CD4-positive, alpha-beta memory T cell (primary cell): ENCODE measurements around the gene GBA2. TPM values are rescaled to one million over a fixed set of nuclear protein-coding genes. Genes with fewer than 3 reads are reported as not detected.

Experiments used
- CTCF ChIA-PET: fragments of 350-600 bp; sonication (Branson Sonifier 250); formaldehyde crosslinking; loops from one replicate; lab custom pipeline; 2021; ENCODE audit warnings: inconsistent platforms; ENCODE audit not compliant: partially characterized antibody; lab: Charles Lee
- POLR2A ChIA-PET: fragments of 350-600 bp; sonication (Branson Sonifier 250); formaldehyde crosslinking; loops from one replicate; lab custom pipeline; 2021; ENCODE audit not compliant: partially characterized antibody; lab: Charles Lee
- DNase-seq, 5 donors: peaks; one replicate each; pipeline versions ENCODE4 v3.0.0 to v3.0.0-alpha.2; 2020 to 2022; ENCODE audit warnings: mixed read lengths in 1 of 5
- H3K27ac ChIP-seq: one replicate; pipeline ENCODE4 v1.7.0; 2013; ENCODE audit warnings: low read depth, low read length
- H3K27me3 ChIP-seq: 2 replicates; pipeline ENCODE4 v1.7.0; 2013; ENCODE audit warnings: mild to moderate bottlenecking, low read length, moderate library complexity; ENCODE audit not compliant: insufficient read depth
- H3K36me3 ChIP-seq: 2 replicates; pipeline ENCODE4 v1.7.0; 2013; ENCODE audit warnings: mild to moderate bottlenecking, low read length, moderate library complexity; ENCODE audit not compliant: insufficient read depth
- H3K4me1 ChIP-seq: 2 replicates; pipeline ENCODE4 v1.7.0; 2013; ENCODE audit warnings: mild to moderate bottlenecking, low read length, moderate library complexity; ENCODE audit not compliant: insufficient read depth
- H3K4me3 ChIP-seq, 2 donors: one replicate each; pipeline ENCODE4 v1.7.0; 2013; ENCODE audit warnings: low read length in 2 of 2, mild to moderate bottlenecking in 1 of 2
- H3K9me3 ChIP-seq, 2 donors: one replicate each; pipeline ENCODE4 v1.7.0; 2013; ENCODE audit warnings: low read length in 2 of 2, control low read depth in 1 of 2; ENCODE audit not compliant: control insufficient read depth in 1 of 2
- H3K27ac Mint-ChIP-seq, 7 donors: one replicate each; pipeline ENCODE4 v1.8.0; 2020 to 2021; ENCODE audit warnings: mixed read lengths in 7 of 7, mild to moderate bottlenecking in 6 of 7, inconsistent platforms in 3 of 7, moderate library complexity in 3 of 7
- H3K27me3 Mint-ChIP-seq, 2 donors: one replicate each; pipeline ENCODE4 v1.8.0; 2020 to 2021; ENCODE audit warnings: mixed read lengths in 2 of 2
- H3K36me3 Mint-ChIP-seq, 2 donors: one replicate each; pipeline ENCODE4 v1.8.0; 2020 to 2021; ENCODE audit warnings: mixed read lengths in 2 of 2, inconsistent platforms in 1 of 2, mild to moderate bottlenecking in 1 of 2
- H3K4me1 Mint-ChIP-seq, 4 donors: one replicate each; pipeline ENCODE4 v1.8.0; 2020 to 2021; ENCODE audit warnings: mixed read lengths in 4 of 4, mild to moderate bottlenecking in 1 of 4
- H3K4me3 Mint-ChIP-seq, 8 donors: one replicate each; pipeline ENCODE4 v1.8.0; 2020 to 2021; ENCODE audit warnings: mixed read lengths in 8 of 8, mild to moderate bottlenecking in 7 of 8, moderate library complexity in 6 of 8, inconsistent platforms in 3 of 8
- H3K9me3 Mint-ChIP-seq, 8 donors: one replicate each; pipeline ENCODE4 v1.8.0; 2020 to 2021; ENCODE audit warnings: mixed read lengths in 8 of 8, mild to moderate bottlenecking in 5 of 8, inconsistent platforms in 3 of 8, moderate library complexity in 1 of 8
- intact Hi-C: fragments of 100-400 bp; cut with micrococcal nuclease; formaldehyde crosslinking; loops from one replicate; pipeline ENCODE4 v1.15.1; 2023
- polyA plus RNA-seq, 2 donors: library from polyadenylated mRNA; unstranded; fragments of 300-500 nt; fragmentation: Illumina TruSeq; gene quantifications; one replicate each; pipeline ENCODE4 v1.2.3, GENCODE V29; 2021
- total RNA-seq, 2 experiments: library from RNA; stranded (reverse); gene quantifications; one replicate each; pipeline ENCODE4 v1.2.3, GENCODE V29; 2021

The GBA2 gene
- total and polyA plus RNA-seq, 4 experiments from 2014 or later = 16.3 to 66.3 (median 44.1) TPM

DNA sequence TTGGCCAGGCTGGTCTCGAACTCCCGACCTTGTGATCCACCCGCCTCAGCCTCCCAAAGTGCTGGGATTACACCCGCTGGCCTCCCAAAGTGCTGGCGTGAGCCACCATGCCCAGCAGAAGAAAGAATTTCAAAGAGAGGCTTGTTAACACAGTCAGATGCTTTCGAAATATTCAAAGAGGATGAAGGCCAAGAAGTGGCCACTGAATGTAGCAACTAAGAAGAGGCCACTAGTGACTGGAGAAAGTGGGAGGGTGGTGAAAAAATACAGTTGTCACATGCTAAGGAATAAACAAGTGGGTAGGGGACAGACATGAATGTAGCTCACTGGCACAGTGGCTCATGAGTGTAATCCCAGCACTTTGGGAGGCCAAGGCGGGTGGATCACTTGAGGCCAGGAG, 46.3 kb downstream of the GBA2 start:
- intact Hi-C loops = no loop called here
- Histone ChIP-seq H3K27ac (no peak overlapping the region), H3K4me1 (no peaks in the 10 kb centered on the region), H3K27me3 (no peaks in the 10 kb centered on the region), H3K4me3 (no peak overlapping the region), H3K9me3 (no peaks in the 10 kb centered on the region), H3K36me3 (peaks cover 97% of the 10 kb centered on the region)
- Mint-ChIP-seq H3K9me3 (no peaks in the 10 kb centered on the region), H3K4me1 (peaks cover 0 to 6% (median under 1%) of the 10 kb centered on the region in 4 donors), H3K4me3 (no peak overlapping the region), H3K27ac (peak overlapping the region in 1 of 7 donors; percentile 88), H3K36me3 (peaks cover 50 to 53% of the 10 kb centered on the region in 2 donors), H3K27me3 (no peaks in the 10 kb centered on the region)
- ChIA-PET CTCF (interaction anchor here (0.6 to 16.3 kb wide), 2 partner anchors 42 to 99 kb away, joined by 3 to 339 read pairs; partner anchors contain the start of genes ARHGEF39, CCDC107 and RMRP), POLR2A (interaction anchor here (3.1 kb wide), 1 partner anchor 29 kb away, joined by 9 read pairs; the partner anchor contains the start of genes CREB3 and TLN1)
- no peak for DNase-seq

DNA sequence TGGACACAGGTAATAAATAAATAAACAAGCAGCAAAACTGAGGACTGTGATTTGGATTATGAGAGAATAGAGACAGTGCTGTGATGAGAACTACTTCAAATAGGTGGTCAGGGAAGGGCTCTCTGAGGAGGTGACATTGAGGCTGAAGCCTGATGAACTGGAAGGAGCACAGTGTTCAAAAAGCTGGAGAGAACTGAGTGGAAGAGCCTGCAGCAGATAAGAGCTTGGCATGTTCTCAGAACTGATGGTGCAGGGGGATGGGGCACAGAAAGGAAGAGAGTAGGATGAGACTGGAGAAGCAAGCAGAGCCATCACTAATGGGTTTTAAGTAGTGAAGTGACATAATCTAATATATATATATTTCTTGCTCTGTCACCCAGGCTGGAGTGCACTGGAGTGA, 48.1 kb downstream of the GBA2 start:
- ChIA-PET POLR2A (no interaction called here), CTCF (interaction anchor here (1.0 to 16.3 kb wide), 7 partner anchors 9 to 96 kb away, joined by 3 to 339 read pairs (median 5); partner anchors contain the start of genes ARHGEF39, CCDC107, CREB3 and RMRP)
- Histone ChIP-seq H3K36me3 (peaks cover 89% of the 10 kb centered on the region), H3K27me3 (no peaks in the 10 kb centered on the region), H3K9me3 (no peaks in the 10 kb centered on the region), H3K4me3 (no peak overlapping the region), H3K4me1 (peaks cover 9% of the 10 kb centered on the region), H3K27ac (no peak overlapping the region)
- Mint-ChIP-seq H3K27ac (no peak overlapping the region), H3K36me3 (peaks cover 33 to 45% of the 10 kb centered on the region in 2 donors), H3K27me3 (no peaks in the 10 kb centered on the region), H3K9me3 (no peaks in the 10 kb centered on the region), H3K4me1 (peaks cover 5 to 10% (median 8%) of the 10 kb centered on the region in 4 donors), H3K4me3 (no peak overlapping the region)
- DNase-seq = no peak
- intact Hi-C loops = no loop called here

DNA sequence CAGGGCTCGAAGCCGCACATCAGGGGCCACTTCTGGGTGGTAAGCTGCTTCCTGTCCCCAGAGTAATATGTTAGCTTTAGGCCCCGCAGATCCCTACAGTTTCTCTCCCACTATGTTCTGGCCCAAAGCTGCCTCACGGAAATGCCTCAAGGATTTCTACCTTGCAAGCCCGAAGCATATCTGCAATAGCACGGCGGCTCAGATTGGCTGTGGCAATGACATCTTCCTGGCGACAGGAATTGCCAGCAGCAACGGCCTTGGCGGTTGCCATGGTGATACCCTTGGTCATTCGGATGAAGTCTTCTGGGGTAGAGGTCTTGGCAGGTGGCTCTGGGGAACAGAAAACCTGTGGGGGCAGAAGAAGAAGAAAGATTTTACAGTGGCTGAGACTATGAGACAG, 49.0 kb downstream of the GBA2 start:
- H3K27me3 Mint-ChIP-seq = no peaks in the 10 kb centered on the region
- H3K27me3 ChIP-seq = no peaks in the 10 kb centered on the region
- no peak overlapping the region for H3K27ac Mint-ChIP-seq
- H3K4me3 ChIP-seq = no peak overlapping the region
- H3K9me3 ChIP-seq = no peaks in the 10 kb centered on the region
- H3K9me3 Mint-ChIP-seq = no peaks in the 10 kb centered on the region
- peaks cover 9% of the 10 kb centered on the region for H3K4me1 ChIP-seq
- H3K36me3 ChIP-seq = peaks cover 80% of the 10 kb centered on the region
- peaks cover 5 to 10% (median 8%) of the 10 kb centered on the region in 4 donors for H3K4me1 Mint-ChIP-seq
- ChIA-PET CTCF (interaction anchor here (1.9 to 16.3 kb wide), 5 partner anchors 8 to 95 kb away, joined by 5 to 339 read pairs (median 45); partner anchors contain the start of genes ARHGEF39, CCDC107, RMRP and SIT1), POLR2A (interaction anchor here (1.0 kb wide), 1 partner anchor 53 kb away, joined by 3 read pairs; no protein-coding TSS in a partner anchor)
- intact Hi-C loops = no loop called here
- H3K4me3 Mint-ChIP-seq = no peak overlapping the region
- DNase-seq = no peak
- peaks cover 25 to 38% of the 10 kb centered on the region in 2 donors for H3K36me3 Mint-ChIP-seq
- no peak overlapping the region for H3K27ac ChIP-seq

DNA sequence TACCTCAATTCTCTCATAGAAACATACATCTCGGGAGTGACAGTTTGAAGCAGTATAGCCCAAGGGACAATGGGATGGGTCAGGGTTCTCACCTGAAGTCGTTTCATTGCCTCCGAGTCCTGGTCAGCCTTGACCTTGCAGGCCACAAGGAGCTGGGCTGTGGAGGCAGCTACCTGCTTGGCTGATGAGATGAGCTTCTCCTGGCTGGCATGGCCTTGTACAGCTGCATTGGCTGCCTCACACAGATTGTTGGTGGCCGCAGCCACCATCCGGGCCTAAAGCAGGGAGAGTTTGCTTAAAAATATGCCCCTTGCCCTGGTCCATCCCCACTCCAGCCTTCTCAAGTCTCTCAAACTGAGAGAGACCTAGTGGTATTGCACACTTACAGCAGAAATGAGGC, 50.8 kb downstream of the GBA2 start:
- H3K27me3 Mint-ChIP-seq = no peaks in the 10 kb centered on the region
- no peaks in the 10 kb centered on the region for H3K9me3 Mint-ChIP-seq
- Histone ChIP-seq H3K27ac (no peak overlapping the region), H3K27me3 (no peaks in the 10 kb centered on the region), H3K4me1 (peaks cover 9% of the 10 kb centered on the region), H3K36me3 (peaks cover 62% of the 10 kb centered on the region), H3K9me3 (no peaks in the 10 kb centered on the region), H3K4me3 (no peak overlapping the region)
- CTCF ChIA-PET = interaction anchor here (1.8 to 16.3 kb wide), 14 partner anchors 10 to 94 kb away, joined by 5 to 339 read pairs (median 35); partner anchors contain the start of genes ARHGEF39, CCDC107, CREB3 and MSMP
- intact Hi-C loops = no loop called here
- POLR2A ChIA-PET = interaction anchor here (3.4 to 12.0 kb wide), 4 partner anchors 11 to 50 kb away, joined by 13 to 160 read pairs (median 96); partner anchors contain the start of genes ARHGEF39, CCDC107, CREB3 and RMRP
- no peak overlapping the region for H3K27ac Mint-ChIP-seq
- DNase-seq = no peak
- H3K4me3 Mint-ChIP-seq = no peak overlapping the region
- peaks cover 4 to 10% (median 8%) of the 10 kb centered on the region in 4 donors for H3K4me1 Mint-ChIP-seq
- peaks cover 7 to 25% of the 10 kb centered on the region in 2 donors for H3K36me3 Mint-ChIP-seq

DNA sequence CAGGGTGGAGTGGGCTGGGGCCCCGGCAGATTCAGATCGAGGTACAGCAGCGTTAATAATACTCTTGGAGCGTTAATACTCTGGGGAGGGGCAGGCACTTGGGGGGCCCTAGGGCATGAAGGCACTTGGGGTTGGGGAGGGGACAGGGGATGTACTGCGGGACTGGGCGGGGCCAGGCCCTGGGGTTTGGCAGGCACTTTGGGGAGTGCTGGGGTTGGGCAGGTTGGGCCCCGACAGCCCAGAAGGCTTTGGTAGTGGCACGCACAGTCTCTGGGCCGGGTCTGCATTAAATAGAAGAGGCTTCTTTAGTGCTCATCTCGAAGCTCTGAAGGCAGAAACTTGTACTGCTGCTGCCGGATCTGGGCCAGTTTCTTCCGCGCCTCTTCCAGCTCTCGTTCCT, 51.5 kb downstream of the GBA2 start:
- H3K4me1 ChIP-seq = peaks cover 9% of the 10 kb centered on the region
- peak overlapping the region in 2 of 7 donors; percentile 35 to 53 for H3K27ac Mint-ChIP-seq
- no peak overlapping the region for H3K4me3 Mint-ChIP-seq
- H3K36me3 Mint-ChIP-seq = peaks cover 0 to 19% of the 10 kb centered on the region in 2 donors
- no peak overlapping the region for H3K27ac ChIP-seq
- H3K27me3 ChIP-seq = no peaks in the 10 kb centered on the region
- no peaks in the 10 kb centered on the region for H3K27me3 Mint-ChIP-seq
- H3K4me1 Mint-ChIP-seq = peaks cover 4 to 10% (median 8%) of the 10 kb centered on the region in 4 donors
- peaks cover 55% of the 10 kb centered on the region for H3K36me3 ChIP-seq
- ChIA-PET CTCF (interaction anchor here (0.5 to 16.3 kb wide), 24 partner anchors 9 to 109 kb away, joined by 3 to 339 read pairs (median 20); partner anchors contain the start of genes ARHGEF39, CCDC107, CREB3 and GBA2), POLR2A (interaction anchor here (1.1 to 12.0 kb wide), 7 partner anchors 10 to 210 kb away, joined by 3 to 160 read pairs (median 13); partner anchors contain the start of genes ARHGEF39, CCDC107, CREB3 and RMRP)
- no peaks in the 10 kb centered on the region for H3K9me3 ChIP-seq
- no peak for DNase-seq
- intact Hi-C loops = loop anchor here (2.0 kb wide), 2 partner anchors 31 to 81 kb away; no protein-coding TSS in a partner anchor
- H3K4me3 ChIP-seq = no peak overlapping the region
- no peaks in the 10 kb centered on the region for H3K9me3 Mint-ChIP-seq

DNA sequence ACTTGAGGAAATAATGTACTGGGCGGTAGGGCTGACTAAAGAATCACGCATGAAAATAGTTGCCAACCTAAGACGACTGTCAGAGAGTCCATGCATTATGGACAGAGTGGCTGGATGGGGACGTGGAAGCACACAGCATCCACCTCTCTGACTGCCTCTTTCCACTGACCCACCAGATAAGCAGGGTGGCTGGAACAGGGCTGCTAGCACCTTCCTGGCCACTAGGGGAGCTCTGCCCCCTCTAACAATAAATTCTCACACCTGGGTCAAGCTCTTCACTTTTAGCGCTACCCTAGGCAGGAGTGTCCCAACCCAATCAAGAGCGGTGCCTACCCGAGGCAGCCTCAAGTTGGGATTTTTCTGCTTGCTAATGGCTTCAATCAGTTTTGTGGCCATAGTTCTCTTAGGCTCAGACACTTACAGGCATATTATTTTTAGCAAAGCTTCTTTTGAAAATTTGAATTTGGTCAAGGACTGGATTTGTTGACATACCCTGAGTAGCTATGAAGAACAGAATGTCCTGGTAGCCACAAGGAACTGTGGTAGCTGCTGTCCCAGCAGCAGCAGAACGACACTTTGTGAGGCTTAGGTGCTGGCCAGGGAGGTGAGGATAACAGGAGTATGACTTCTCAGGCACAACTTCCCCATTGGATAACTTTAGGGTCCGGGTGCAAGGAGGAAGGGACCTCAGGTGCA, 52.4 kb downstream of the GBA2 start:
- ChIA-PET CTCF (interaction anchor here (0.5 to 16.3 kb wide), 42 partner anchors 9 to 216 kb away, joined by 3 to 339 read pairs (median 8); partner anchors contain the start of genes ARHGEF39, CA9, CCDC107 and CREB3), POLR2A (interaction anchor here (0.8 to 12.0 kb wide), 14 partner anchors 9 to 210 kb away, joined by 3 to 160 read pairs (median 5); partner anchors contain the start of genes ARHGEF39, CCDC107, CD72 and CREB3)
- Mint-ChIP-seq H3K36me3 (peaks cover 0 to 19% of the 10 kb centered on the region in 2 donors), H3K4me3 (no peak overlapping the region), H3K27ac (peak overlapping the region; percentile 35 to 89 (median 79)), H3K27me3 (no peaks in the 10 kb centered on the region), H3K9me3 (no peaks in the 10 kb centered on the region), H3K4me1 (peaks cover 7 to 15% (median 12%) of the 10 kb centered on the region in 4 donors)
- Histone ChIP-seq H3K4me1 (peaks cover 9% of the 10 kb centered on the region), H3K27me3 (no peaks in the 10 kb centered on the region), H3K4me3 (no peak overlapping the region), H3K27ac (no peak overlapping the region), H3K36me3 (peaks cover 49% of the 10 kb centered on the region), H3K9me3 (no peaks in the 10 kb centered on the region)
- intact Hi-C loops = loop anchor here (1.0 to 2.0 kb wide), 5 partner anchors 32 to 92 kb away; partner anchors contain the start of genes CCDC107 and RMRP
- DNase-seq = peak in 4 of 5 donors; percentile 42 to 61 (median 52)
